Measurements from ENCODE around the gene FAM114A1. TPM values are rescaled to one million over a fixed set of nuclear protein-coding genes. Genes with fewer than 3 reads are reported as not detected.

Gene FAM114A1
- total and polyA plus RNA-seq, 2 of the 8 experiments (the other 6 are each of a cell fraction or from before 2014, with no cell fraction given), result 9.5 to 12.0 TPM

- TF ChIP-seq GABPA (IDR thresholded peaks at IDR 0.05; ENCODE audit: borderline replicate concordance, insufficient read depth, low read length) (no peak), SUZ12 (IDR thresholded peaks at IDR 0.05; ENCODE audit: low read length) (no peak)
- TF ChIP-seq, protein P1, sequence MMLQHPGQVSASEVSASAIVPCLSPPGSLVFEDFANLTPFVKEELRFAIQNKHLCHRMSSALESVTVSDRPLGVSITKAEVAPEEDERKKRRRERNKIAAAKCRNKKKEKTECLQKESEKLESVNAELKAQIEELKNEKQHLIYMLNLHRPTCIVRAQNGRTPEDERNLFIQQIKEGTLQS (IDR thresholded peaks at IDR 0.05; ENCODE audit: insufficient read depth, low read depth, low read length), result no peak
Observed at GRCh38 chr4:38889143-38889542, 21.5 kb downstream of the FAM114A1 start (continued).

All from H1 (cell line).